HL-60 (cell line): ENCODE data around the gene RSAD2.

Experiments
- DNase-seq, 2 experiments: peaks; one replicate each; pipeline ENCODE4 v3.0.0-alpha.2; 2010 to 2020; ENCODE audit warnings: low read depth in 1 of 2, low spot score in 1 of 2
- H3K27ac ChIP-seq: fragments of 250-450 bp; sonication (Bioruptor Pico); replicated peaks from 2 replicates; pipeline ENCODE4 v1.5.1; 2020; ENCODE audit warnings: mild to moderate bottlenecking, moderate library complexity
- H3K27me3 ChIP-seq: fragments of 250-450 bp; sonication (Bioruptor Pico); 2 replicates; pipeline ENCODE4 v1.5.1; 2021; ENCODE audit warnings: mild to moderate bottlenecking, moderate library complexity; ENCODE audit not compliant: insufficient read depth, poor library complexity, severe bottlenecking
- H3K4me3 ChIP-seq: replicated peaks from 2 replicates; pipeline ENCODE4 v1.5.1; 2011; ENCODE audit warnings: mild to moderate bottlenecking, control low read depth, low read length; ENCODE audit not compliant: insufficient read depth
- CTCF ChIP-seq: IDR thresholded peaks from one replicate; pipeline ENCODE4 v1.5.1; 2011; ENCODE audit warnings: low read length, control low read depth, inconsistent platforms; ENCODE audit not compliant: insufficient read depth
- GABPA ChIP-seq: IDR thresholded peaks from 2 replicates; pipeline ENCODE4 v1.6.1; 2012; ENCODE audit warnings: low read depth
- POLR2AphosphoS5 ChIP-seq: IDR thresholded peaks from 2 replicates; pipeline ENCODE4 v1.6.1; 2012; ENCODE audit warnings: low read depth
- REST ChIP-seq: IDR thresholded peaks from 2 replicates; pipeline ENCODE4 v1.6.1; 2012; ENCODE audit warnings: low read depth; ENCODE audit not compliant: insufficient replicate concordance
- SPI1 ChIP-seq: IDR thresholded peaks from 2 replicates; pipeline ENCODE4 v1.6.1; 2012; ENCODE audit warnings: low read depth, mild to moderate bottlenecking, borderline replicate concordance

The RSAD2 gene

GRCh38 chr2:6944555-6944954 is 67.0 kb downstream of the RSAD2 start:
- no peak overlapping the region for H3K4me3 ChIP-seq
- no peaks in the 10 kb centered on the region for H3K27me3 ChIP-seq
- peak overlapping the region; percentile 15 for H3K27ac ChIP-seq
- TF ChIP-seq SPI1: no peak
- no peak for TF ChIP-seq POLR2AphosphoS5
- no peak for TF ChIP-seq CTCF
- no peak for TF ChIP-seq GABPA
- TF ChIP-seq REST: no peak
- DNase-seq: no peak

GRCh38 chr2:6945087-6945813 is 67.7 kb downstream of the RSAD2 start:
- peak in 1 of 2 experiments; percentile 14 for DNase-seq
- H3K27ac ChIP-seq: peak overlapping the region; percentile 15
- TF ChIP-seq SPI1 (no peak), GABPA (no peak), REST (no peak), CTCF (no peak)
- no peak overlapping the region for H3K4me3 ChIP-seq
- no peaks in the 10 kb centered on the region for H3K27me3 ChIP-seq

GRCh38 chr2:6945821-6946220 is 68.2 kb downstream of the RSAD2 start:
- no peak overlapping the region for H3K4me3 ChIP-seq
- TF ChIP-seq GABPA (no peak), SPI1 (no peak)
- DNase-seq: no peak
- H3K27ac ChIP-seq: no peak overlapping the region
- no peaks in the 10 kb centered on the region for H3K27me3 ChIP-seq

- Histone ChIP-seq H3K27ac (no peak overlapping the region), H3K4me3 (no peak overlapping the region), H3K27me3 (no peaks in the 10 kb centered on the region)
- no peak for TF ChIP-seq CTCF
- no peak for TF ChIP-seq POLR2AphosphoS5
- TF ChIP-seq REST: no peak
- TF ChIP-seq SPI1: no peak
- TF ChIP-seq GABPA: no peak
- no peak for DNase-seq
Measured at GRCh38 chr2:6946722-6947121, 69.1 kb downstream of the RSAD2 start.
